GM19467 (cell line): ENCODE results near the gene TLCD5.

ENCODE experiments used
- ATAC-seq: cut with Tn5 transposase; IDR thresholded peaks from one replicate; pipeline ENCODE4 v1.9.1; 2021; ENCODE audit warnings: mild to moderate bottlenecking, moderate library complexity; ENCODE audit not compliant: unreplicated experiment

The TLCD5 gene

DNA sequence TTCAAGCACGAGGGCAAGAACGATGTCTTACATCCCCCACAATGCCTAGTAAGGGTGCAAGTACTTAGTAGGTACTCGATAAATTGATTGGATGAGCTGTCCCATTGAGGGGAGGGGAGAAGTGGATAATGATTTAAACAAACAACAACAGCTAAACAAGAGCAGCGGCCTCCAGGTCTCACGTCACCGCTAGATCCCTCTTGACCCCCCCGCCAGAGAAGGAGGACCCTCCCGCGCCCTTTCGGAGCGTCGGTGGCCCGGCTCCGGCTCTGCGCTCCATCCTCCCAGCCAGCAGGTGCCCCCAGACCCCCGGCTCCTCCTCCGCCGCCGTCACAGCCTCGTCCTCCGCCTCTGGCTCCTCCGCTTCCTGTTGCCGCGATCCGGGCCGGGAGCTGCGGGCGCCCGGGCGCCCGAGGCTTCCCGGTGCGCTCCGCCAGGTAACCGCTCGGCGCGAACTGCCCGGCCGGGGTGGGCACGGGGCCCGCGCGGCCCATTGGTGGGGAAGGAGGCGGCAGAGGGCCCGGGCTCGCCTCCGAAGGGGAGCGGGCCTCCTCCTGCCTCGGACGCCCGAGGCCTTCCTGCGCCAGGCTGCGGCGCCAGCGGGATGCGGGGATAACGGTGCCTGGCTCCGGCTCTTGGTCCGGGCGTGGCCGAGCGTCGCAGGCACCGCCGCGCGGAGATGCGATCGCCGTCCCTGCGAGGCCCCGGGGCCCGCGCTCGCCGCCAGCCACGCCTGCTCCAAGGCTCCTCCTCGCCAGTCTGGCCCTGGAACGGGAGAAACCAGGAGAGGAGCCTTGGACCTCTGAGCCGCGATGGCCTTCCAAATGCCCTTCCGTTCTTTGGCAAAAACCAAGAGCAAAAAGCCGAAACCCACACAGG, at the start of gene TLCD5:
Gene TLCD5 (plus strand): TSS at position 368 of the 879 bp plus-strand sequence. CDS start 2,143 bp downstream, outside the sequence.
- no peak for ATAC-seq

DNA sequence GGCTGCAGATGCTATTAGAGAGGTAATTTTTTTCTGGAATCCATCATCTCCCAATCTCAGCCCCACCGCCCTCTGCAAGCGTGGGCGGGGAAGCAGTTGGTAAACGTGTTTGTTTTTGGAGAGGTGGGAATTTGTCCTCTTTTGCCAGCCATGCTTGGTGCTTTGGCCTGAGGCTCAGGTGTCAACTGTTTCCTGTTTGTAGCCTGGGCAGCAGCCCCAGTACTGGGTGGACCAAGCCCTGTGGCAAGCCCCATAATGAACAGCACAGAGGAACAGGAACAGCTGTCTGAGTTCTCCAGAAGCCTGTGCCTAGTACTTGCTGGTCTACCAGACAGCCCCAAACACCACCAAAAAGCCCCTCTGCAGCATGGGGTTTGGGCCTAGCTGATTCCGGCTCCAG, 45.6 kb upstream of the TLCD5 start:
- no peak for ATAC-seq

- ATAC-seq, result no peak
Measured at GRCh38 chr11:120280600-120281051, 44.5 kb upstream of the TLCD5 start.

- no peak for ATAC-seq
Measured at GRCh38 chr11:120281143-120281795, 43.8 kb upstream of the TLCD5 start.

DNA sequence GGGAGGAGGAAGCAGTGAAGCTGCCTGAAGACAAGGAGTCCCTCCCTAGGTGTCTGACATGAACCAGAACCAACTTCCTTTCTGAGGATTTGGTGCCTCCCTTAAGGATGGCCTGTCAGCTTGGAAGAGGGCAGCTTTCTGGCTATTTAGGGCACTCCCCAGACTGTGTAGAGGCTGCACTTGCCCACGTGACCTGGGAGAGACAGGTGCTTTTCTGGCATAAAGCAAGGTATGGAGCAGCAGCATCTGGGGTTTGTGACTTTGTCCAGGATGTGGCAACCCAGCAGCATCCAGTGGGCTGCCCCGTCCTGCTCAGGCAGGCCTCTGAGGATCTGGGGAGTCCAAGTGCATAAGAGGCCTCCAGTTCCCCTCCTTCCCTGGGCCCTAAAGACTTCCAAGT, 42.0 kb upstream of the TLCD5 start:
- no peak for ATAC-seq

GRCh38 chr11:120284272-120284671, 40.8 kb upstream of the TLCD5 start:
- no peak for ATAC-seq

GRCh38 chr11:120285256-120285655, 39.8 kb upstream of the TLCD5 start:
- no peak for ATAC-seq

GRCh38 chr11:120288021-120288420, 37.1 kb upstream of the TLCD5 start:
- no peak for ATAC-seq

GRCh38 chr11:120289426-120289825, 35.7 kb upstream of the TLCD5 start:
- ATAC-seq, result no peak

- ATAC-seq, result no peak
Measured at GRCh38 chr11:120290956-120291355, 34.1 kb upstream of the TLCD5 start.

- no peak for ATAC-seq
Measured at GRCh38 chr11:120293038-120293800, 31.9 kb upstream of the TLCD5 start.

- no peak for ATAC-seq
Measured at GRCh38 chr11:120294096-120294495, 31.0 kb upstream of the TLCD5 start.

DNA sequence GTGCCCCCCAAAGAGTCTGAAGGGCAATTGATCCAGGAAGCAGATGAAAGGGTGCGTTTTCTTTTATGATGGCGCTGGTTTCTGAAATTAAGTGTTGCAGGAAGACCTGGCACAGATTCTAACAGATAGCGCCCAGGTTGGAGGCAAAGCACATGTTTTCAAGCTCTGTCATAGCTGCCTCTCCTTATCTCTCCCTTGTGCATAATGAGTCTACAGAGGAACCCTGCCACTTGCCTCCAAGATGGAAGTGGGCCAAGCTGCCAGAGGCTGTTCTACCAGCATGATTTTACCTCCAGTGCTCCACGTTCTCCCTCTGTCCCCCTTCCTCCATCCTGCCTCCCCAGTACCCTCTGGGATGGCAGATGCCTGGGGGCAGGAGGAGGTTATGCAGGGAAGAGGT, 30.0 kb upstream of the TLCD5 start:
- ATAC-seq, result no peak

- ATAC-seq, result no peak
Measured at GRCh38 chr11:120296554-120296953, 28.5 kb upstream of the TLCD5 start.

DNA sequence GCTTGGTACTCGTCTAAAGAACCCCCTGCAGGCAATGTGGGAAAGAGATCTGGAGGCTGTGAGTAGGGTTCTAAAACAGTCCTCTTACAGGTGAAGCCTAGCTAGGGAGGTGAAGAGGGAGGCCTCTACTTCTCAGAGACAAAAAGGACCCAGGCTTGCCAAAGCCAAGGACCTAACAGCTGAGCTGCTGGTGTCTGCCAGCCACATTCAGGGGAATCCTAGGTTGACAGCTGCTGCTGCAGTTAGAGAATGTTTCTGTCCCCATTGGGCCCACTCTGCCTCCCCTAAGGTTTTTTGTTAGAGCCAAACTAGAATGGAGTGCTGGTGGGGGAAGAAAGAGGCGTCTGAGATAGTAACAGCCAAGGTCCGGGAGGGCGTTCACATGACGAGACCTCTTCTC, 26.6 kb upstream of the TLCD5 start:
- ATAC-seq, result no peak

DNA sequence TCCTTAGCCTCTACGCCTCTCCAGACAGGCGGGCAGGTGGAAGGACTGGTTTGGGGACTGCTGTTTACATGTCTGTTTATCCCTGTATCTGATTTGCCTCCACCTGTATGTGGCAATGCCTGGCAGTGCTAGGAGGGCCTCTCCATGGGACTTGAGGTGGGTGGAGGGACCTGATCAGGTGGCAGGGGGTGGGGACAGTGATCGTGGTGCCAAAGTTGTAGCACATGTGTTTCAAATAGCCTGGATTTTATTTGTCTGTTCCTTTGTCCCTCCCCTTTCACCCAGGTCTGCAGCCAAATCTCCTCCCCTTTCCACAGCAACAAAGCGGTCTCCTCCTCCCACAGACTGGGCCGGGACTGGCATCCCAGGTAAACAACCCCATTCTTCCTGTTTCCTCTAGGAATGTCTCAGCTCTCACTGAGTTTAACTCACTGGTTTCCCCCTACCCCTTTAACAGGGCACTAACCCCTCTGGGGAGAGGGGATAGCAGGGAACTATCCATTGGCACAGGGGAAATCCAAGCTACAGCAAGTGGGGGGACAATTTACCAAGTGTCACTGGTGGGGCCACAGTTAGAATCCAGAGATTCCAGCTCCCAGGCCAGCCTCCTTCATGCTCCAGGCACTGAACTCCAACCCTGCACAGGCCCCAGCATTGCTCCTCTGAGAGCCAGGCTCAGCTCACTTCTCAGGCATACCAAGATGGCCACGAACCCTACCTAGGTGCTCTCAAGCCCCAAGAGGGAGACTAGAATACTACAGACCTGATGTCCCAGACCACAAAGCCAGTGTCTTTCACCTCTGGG, 22.9 kb upstream of the TLCD5 start:
- no peak for ATAC-seq

DNA sequence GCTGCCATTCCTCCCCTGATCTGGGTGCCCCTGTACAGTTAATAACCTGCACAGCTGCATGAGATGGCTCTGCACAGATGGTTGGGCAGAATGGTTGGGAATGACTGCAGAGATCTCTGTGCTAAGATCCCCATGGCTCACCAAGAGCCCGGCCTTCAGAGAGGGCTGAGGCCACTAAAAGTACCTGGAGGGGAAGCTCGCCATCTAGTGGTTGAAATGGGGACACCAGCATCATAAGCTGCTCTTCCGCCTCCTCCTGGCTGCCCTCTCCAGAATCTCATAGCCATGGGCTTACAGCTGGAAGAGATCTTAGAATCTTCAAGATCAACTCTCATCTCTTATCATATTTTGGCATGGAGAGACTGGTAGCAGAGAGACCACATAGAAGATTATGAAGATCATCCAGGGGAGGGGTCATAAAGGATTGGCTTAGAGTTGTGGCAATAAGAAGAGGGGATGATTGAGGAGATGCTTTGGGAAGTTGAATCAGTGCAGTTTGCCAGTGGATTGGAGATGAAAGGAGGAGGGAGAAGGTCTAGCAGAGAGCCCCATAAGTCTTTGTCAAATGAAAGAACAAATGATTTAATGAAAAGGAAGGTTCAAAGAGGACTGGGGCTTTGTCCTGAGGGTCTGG, 22.0 kb upstream of the TLCD5 start:
- ATAC-seq, result peak; percentile 73

DNA sequence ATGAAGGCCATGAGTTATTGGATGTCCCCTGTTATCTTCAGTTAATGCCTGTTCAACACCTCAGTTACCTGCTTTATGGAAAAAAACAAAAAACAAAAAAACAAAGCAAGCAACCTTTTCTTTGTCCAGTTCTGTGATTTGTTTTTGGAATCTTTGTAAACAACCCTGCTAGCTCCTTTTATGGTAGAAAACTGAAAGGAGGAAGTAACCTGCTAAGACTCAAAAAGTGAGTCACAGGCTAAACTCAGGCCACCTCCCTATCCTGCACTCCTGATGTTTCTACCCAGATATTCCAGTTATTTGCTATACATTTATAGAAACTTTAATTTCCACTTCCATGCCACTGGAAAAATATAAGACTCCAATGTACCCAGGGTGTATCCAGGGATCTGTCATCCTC, 20.6 kb upstream of the TLCD5 start:
- ATAC-seq, result no peak

DNA sequence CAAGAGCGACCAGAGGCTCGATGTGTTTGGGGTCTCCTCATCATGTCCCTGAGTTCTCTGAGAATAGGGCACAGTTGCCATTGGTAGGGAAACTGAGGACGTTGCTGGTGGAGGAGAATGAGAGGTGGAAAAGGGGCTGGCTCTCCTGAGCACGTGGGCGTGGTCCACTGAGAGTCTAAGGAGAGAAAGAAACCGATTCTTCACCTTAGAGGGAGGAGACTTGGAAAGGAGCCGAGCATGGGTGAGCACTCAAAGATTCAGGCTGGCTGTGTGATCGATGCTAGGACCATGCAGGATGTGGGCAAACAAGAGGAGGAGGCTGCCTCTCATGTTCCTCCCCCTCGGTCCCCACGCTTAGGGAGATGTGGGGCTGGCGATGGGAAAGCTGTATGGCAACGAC, 19.8 kb upstream of the TLCD5 start:
- ATAC-seq, result no peak
